HG03196 (cell line): ENCODE results near the gene ATP6V0E1.

Experiments used
- ATAC-seq: cut with Tn5 transposase; IDR thresholded peaks from one replicate; pipeline ENCODE4 v1.9.1; 2021; ENCODE audit not compliant: unreplicated experiment

Gene ATP6V0E1

GRCh38 chr5:172956228-172956627, 27.3 kb upstream of the ATP6V0E1 start:
- ATAC-seq, result no peak

GRCh38 chr5:172956936-172957335, 26.6 kb upstream of the ATP6V0E1 start:
- no peak for ATAC-seq

- no peak for ATAC-seq
Measured at GRCh38 chr5:172957458-172957857, 26.1 kb upstream of the ATP6V0E1 start.

- ATAC-seq, result peak; percentile 43
Measured at GRCh38 chr5:172958331-172959046, 25.1 kb upstream of the ATP6V0E1 start.

GRCh38 chr5:172959824-172960799, 23.5 kb upstream of the ATP6V0E1 start:
- no peak for ATAC-seq

GRCh38 chr5:172969921-172970320, 13.7 kb upstream of the ATP6V0E1 start:
- ATAC-seq, result no peak

GRCh38 chr5:172971482-172971881, 12.1 kb upstream of the ATP6V0E1 start:
- no peak for ATAC-seq

- ATAC-seq, result no peak
Measured at GRCh38 chr5:172972552-172972951, 11.0 kb upstream of the ATP6V0E1 start.

- no peak for ATAC-seq
Measured at GRCh38 chr5:172973127-172973916, 10.2 kb upstream of the ATP6V0E1 start.

GRCh38 chr5:172973931-172974330, 9.6 kb upstream of the ATP6V0E1 start:
- no peak for ATAC-seq

- ATAC-seq, result no peak
Measured at GRCh38 chr5:172975289-172975688, 8.3 kb upstream of the ATP6V0E1 start.

GRCh38 chr5:172979778-172980177, 3.8 kb upstream of the ATP6V0E1 start:
- ATAC-seq, result no peak

GRCh38 chr5:172981931-172982330, 1.6 kb upstream of the ATP6V0E1 start:
- no peak for ATAC-seq

- peak; percentile 51 for ATAC-seq
Measured at GRCh38 chr5:172984244-172984953, 828 bp downstream of the ATP6V0E1 start.

GRCh38 chr5:172985596-172985995, 2.0 kb downstream of the ATP6V0E1 start:
- no peak for ATAC-seq

GRCh38 chr5:172988276-172988675, 4.7 kb downstream of the ATP6V0E1 start:
- no peak for ATAC-seq

GRCh38 chr5:172990776-172991175, 7.2 kb downstream of the ATP6V0E1 start:
- no peak for ATAC-seq

- no peak for ATAC-seq
Measured at GRCh38 chr5:172994405-172994804, 10.8 kb downstream of the ATP6V0E1 start.

- ATAC-seq, result no peak
Measured at GRCh38 chr5:172999372-172999973, 15.9 kb downstream of the ATP6V0E1 start.

GRCh38 chr5:172999974-173000373, 16.4 kb downstream of the ATP6V0E1 start:
- ATAC-seq, result no peak
